Nucleus accumbens (tissue), 56 donors: Measurements from ENCODE around the gene PLAGL2.

ENCODE experiments used
- DNase-seq, 56 donors: peaks; one replicate each; lab custom pipeline; 2025; lab: John Stamatoyannopoulos, UW

Gene PLAGL2

DNA sequence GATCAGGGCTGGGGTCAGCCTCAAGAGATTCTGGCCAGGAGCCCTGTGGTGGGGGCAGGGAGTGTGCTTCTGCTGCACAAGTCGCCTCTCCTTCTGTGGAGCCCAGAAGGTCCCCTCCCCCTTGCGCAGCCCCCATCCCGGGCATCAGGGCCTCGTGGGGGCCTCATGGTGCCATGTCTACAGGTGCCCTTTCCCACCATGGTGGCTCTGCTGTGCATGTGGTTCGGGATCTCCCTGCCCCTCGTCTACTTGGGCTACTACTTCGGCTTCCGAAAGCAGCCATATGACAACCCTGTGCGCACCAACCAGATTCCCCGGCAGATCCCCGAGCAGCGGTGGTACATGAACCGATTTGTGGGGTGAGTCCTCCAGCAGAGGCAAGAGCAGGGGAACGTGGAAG, 49.9 kb downstream of the PLAGL2 start:
- DNase-seq, result no peak

DNA sequence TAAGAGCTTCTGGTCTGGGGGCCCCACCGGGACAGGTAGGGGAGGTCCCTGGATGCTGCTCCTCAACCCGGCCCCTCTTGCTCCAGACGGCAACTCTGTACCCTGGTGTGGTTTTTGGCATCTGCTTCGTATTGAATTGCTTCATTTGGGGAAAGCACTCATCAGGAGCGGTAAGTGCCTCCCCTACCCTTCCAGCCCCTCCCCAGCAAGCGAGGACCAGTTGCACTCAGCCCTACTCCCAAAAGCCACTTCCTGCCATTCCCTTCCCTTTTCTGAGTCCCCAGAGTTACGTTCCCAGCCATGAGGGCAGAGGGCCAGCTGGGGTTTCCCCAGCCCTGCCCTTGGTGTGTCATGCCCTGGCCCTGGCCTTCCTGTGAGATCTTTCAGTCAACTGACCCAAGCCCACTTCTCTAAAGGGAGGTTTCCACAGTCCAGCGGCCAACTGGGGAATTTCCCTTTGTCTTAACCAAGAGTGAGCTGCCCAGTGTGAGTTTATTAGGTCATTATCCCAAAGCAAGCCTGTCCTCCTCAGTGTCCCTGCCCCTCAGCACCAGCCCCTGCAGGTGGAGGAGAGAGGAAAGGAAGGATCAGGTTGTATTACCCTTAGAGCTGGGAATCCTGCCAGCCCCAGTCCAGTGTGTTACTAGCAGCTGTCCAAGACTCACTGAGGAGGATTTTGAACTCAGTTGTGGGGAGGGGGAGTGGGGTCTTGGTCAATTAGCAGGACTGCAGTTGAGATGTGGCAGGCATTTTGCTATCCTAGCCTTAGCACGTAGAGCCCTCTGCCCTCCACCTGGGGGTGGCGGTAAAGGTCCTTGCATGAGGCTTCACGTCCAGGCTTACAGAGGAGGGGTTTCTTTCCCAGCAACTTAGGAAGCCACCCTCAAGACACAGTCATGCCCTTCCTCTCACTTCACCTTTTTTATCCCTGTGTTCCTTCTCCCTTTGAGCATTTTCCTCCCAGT, 52.2 kb downstream of the PLAGL2 start:
- peak in 38 of 56 donors; percentile 8 to 63 (median 24) for DNase-seq

DNA sequence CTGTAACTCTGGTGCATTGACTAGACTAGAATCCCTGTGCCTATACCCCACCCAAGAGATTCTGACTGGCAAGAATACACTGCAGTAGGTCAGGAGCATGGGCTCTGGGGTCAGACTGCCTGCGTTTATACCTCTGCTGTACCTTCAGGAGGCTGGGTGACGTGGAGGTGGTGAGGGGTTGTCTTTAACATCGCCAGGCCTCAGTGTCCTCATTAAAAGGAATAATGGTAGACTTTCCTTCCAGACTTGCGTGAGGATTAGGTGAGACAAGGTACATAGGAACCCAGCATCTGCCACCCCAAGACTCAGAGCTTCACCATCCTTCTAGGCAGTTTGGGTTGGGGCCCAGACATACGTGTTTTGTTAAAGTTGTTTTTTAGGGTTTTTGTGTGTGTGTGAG, 53.8 kb downstream of the PLAGL2 start:
- DNase-seq, result no peak

GRCh38 chr20:32153156-32153665, 54.3 kb downstream of the PLAGL2 start:
- no peak for DNase-seq

DNA sequence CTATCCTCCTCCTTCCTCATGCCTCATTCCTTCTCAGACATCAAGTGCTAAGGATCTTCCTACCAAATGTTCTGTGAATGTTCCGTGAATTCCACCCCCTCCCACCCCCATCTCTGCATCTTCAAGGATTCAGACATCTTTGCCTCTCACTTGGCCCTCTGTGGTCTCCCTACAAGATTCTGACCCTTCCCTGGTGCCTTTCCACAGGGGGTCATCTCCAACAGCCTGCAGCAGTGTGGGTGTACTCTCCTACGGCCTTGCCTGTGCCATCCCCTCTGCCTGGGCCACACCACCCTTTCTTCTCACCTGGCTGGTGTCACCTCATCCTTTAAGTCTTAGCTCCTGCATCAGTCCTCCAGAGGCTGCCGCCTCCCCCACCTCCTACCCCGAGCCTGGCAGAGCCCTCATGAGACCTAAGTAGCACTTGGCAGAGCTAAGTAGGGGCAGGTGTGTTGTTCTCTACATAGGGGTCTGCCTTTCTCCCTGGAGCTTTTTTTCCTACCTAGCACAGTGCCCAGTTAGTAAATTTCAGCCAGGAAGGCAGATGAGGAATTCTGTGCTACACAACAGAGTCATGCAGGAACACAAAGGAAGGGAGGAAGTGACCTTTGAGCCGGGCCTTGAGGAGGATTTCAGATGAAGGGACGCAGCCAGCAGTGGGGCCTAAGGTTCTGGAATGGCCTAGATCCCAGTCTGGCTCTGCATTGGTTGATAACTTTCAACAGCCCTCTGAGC, 55.0 kb downstream of the PLAGL2 start:
- DNase-seq, result peak in 5 of 56 donors; percentile 2 to 17 (median 4)

- DNase-seq, result no peak
These were observed 57.2 kb downstream of the PLAGL2 start for GRCh38 chr20:32150291-32150848.

DNA sequence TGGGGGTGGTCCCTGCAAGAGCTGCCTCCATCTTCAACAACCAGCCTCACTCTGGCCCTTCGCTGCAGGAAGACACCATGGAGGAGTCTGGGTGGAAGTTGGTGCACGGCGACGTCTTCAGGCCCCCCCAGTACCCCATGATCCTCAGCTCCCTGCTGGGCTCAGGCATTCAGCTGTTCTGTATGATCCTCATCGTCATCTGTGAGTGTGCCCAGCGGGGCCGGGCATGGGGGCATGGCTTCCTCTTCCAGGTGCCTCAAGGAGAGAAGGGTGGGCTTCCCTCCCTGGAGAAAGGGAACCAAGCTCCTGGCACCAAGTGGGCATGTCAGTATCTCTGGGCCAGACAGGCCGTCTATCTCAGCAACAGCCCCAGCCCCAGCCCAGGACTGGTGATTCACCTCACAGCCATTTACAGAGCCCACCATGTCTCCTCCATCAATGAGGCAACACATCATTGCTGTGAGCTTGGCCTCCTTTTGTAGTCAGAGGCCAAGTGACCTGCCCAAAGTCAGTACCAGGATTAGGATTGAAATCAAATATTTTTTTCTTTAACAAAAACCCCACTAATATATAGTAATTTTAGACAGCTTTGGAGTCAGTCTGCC, 57.9 kb downstream of the PLAGL2 start:
- no peak for DNase-seq

- DNase-seq, result no peak
These were observed 62.5 kb downstream of the PLAGL2 start for GRCh38 chr20:32144898-32145662.

GRCh38 chr20:32142991-32143390, 64.6 kb downstream of the PLAGL2 start:
- no peak for DNase-seq
